HCT116 (cell line): Measurements from ENCODE around the gene MTA2.

ENCODE experiments used
- CEBPB ChIP-seq: IDR thresholded peaks from 2 replicates; pipeline ENCODE4 v1.6.1; 2012; ENCODE audit warnings: low read depth
- EGR1 ChIP-seq: IDR thresholded peaks from 2 replicates; pipeline ENCODE4 v1.6.1; 2012; ENCODE audit warnings: low read depth
- EZH2 ChIP-seq: fragments of 200-600 bp; sonication (generic); IDR thresholded peaks from 2 replicates; pipeline ENCODE4 v1.6.1; 2017; ENCODE audit warnings: antibody characterized with exemption, mixed run types
- JUND ChIP-seq: IDR thresholded peaks from 2 replicates; pipeline ENCODE4 v1.6.1; 2012
- POLR2A ChIP-seq: IDR thresholded peaks from 2 replicates; pipeline ENCODE4 v1.7.0; 2011; ENCODE audit warnings: borderline replicate concordance; ENCODE audit not compliant: insufficient read depth, insufficient read length; ENCODE audit errors: extremely low read depth
- RAD21 ChIP-seq: IDR thresholded peaks from 2 replicates; pipeline ENCODE4 v1.6.1; 2012; ENCODE audit warnings: low read depth, mild to moderate bottlenecking
- TF ChIP-seq, protein P1 (sequence below), 3 experiments: fragments of 200-600 bp in 1 of 3; sonication (generic) in 1 of 3; IDR thresholded peaks in 2 of 3; conservative IDR thresholded peaks in 1 of 3; 2 replicates each; pipeline ENCODE4 v1.5.1; 2012 to 2017; ENCODE audit warnings: low read depth in 2 of 3, low read length in 2 of 3, antibody characterized with exemption in 1 of 3, borderline replicate concordance in 1 of 3, control low read depth in 1 of 3, mild to moderate bottlenecking in 1 of 3, mixed read lengths in 1 of 3, mixed run types in 1 of 3, moderate library complexity in 1 of 3; ENCODE audit not compliant: insufficient read depth in 1 of 3

DNA sequence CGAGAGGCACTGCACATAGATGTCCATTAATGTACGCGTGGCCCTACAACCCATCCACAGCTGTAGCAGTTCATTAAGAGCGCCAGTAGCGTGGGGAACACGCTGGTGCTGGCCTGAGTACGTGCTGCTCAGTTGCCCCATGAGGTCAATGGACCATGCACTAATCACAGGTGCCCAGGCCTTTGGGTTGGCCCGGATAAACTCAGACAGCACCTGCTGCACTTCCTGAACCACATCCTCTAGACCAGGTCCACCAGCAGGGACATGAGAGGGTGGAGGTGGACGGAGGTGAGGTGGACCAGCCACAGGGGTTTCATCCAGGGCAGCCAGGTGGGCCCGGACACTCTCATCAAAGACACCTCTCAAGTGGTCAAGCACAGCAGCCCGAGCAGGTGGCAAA lies 47.8 kb upstream of the MTA2 start:
- TF ChIP-seq, protein P1, sequence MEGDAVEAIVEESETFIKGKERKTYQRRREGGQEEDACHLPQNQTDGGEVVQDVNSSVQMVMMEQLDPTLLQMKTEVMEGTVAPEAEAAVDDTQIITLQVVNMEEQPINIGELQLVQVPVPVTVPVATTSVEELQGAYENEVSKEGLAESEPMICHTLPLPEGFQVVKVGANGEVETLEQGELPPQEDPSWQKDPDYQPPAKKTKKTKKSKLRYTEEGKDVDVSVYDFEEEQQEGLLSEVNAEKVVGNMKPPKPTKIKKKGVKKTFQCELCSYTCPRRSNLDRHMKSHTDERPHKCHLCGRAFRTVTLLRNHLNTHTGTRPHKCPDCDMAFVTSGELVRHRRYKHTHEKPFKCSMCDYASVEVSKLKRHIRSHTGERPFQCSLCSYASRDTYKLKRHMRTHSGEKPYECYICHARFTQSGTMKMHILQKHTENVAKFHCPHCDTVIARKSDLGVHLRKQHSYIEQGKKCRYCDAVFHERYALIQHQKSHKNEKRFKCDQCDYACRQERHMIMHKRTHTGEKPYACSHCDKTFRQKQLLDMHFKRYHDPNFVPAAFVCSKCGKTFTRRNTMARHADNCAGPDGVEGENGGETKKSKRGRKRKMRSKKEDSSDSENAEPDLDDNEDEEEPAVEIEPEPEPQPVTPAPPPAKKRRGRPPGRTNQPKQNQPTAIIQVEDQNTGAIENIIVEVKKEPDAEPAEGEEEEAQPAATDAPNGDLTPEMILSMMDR (IDR thresholded peaks at IDR 0.05 in 2 of 3, conservative IDR thresholded peaks at IDR 0.05 in 1 of 3; ENCODE audit: borderline replicate concordance in 1 of 3, insufficient read depth in 1 of 3, low read depth in 2 of 3, low read length in 2 of 3) = no peak
- no peak for TF ChIP-seq POLR2A
- no peak for TF ChIP-seq RAD21
- no peak for TF ChIP-seq EGR1
- TF ChIP-seq EZH2 = no peak
- TF ChIP-seq CEBPB = no peak
- no peak for TF ChIP-seq JUND
